Measurements from ENCODE around the gene RBPJL.

GRCh38 chr20:45307076-45307640, 518 bp downstream of the RBPJL start:
- TF ChIP-seq CREB5 (CRISPR knock-in tag; IDR thresholded peaks at IDR 0.05; ENCODE audit: low read depth) (no peak), PATZ1 (CRISPR knock-in tag; IDR thresholded peaks at IDR 0.05; ENCODE audit: borderline replicate concordance) (no peak), ZNF8 (CRISPR knock-in tag; IDR thresholded peaks at IDR 0.05) (no peak), CSDC2 (CRISPR knock-in tag; IDR thresholded peaks at IDR 0.05) (no peak)

All from SK-N-SH treated with all-trans-retinoic acid at 6 μM for 48 hours (cell line).